ENCODE measurements around the gene FLT3.
"Not testable (repeated sequence)": the region's sequence is repeated elsewhere in the genome, so short reads cannot be mapped to it uniquely, and the experiment has no call there.

FLT3 gene

GRCh38 chr13:28100150-28101121 is at the start of gene FLT3:
FLT3 (minus strand) TSS chr13:28100576; CDS start chr13:28100510, 66 bp downstream.
- DNase-seq (ENCODE audit: low spot score) (no peak), FAIRE-seq (no peak)

- DNase-seq (ENCODE audit: low spot score) (no peak), FAIRE-seq (no peak)
Observed at GRCh38 chr13:28147495-28147894, 47.1 kb upstream of the FLT3 start.

DNA sequence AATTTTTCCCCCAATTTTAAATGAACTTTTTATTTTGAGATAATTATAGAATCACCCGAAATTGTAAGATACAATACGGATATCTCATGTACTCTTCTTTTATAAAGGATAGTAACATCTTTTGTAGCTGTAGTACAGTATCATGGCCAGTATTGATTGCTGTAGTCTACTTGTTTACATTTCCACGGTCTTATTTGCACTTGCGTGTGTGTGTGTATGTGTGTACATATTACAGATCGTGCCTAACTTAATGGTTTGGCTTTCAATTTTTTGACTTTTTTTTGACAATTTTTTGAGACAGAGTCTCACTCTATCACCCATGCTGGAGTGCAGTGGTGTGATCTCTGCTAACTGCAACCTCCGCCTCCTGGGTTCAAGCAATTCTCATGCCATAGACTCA is 44.7 kb upstream of the FLT3 start:
- FAIRE-seq (no peak), DNase-seq (ENCODE audit: low spot score) (no peak)

- not testable (repeated sequence) for DNase-seq (ENCODE audit: low spot score); FAIRE-seq
Observed at GRCh38 chr13:28141542-28141941, 41.2 kb upstream of the FLT3 start.

DNA sequence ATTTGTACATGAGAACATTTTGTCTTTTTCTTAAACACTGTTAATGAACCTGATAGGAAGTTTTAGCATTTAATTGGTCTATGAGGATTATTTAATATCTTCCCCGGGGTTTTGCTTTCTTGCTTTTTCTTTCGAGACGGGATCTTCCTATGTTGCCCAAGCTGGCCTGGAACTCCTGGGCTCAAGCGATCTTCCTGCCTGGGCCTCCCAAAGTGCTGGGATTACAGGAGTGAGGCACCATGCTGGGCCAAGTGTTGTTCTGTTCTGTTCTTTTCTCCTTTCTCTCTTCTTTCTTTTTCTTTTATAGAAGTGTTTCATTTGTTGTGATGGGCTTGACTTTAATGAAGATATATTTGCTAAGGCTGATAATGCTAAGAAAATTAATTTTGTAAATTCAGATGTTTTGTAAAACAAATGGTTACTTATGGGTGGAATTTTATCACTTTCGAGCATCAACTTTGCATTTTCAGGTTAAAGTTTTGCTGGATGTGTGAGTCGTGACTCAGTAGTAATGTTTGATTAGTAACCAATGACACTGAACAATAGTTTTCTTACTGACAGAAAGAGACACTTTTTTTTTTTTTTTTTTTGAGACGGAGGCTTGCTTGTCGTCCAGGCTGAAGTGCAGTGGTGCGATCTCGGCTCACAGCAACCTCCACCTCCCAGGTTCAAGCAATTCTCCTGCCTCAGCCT is 40.2 kb upstream of the FLT3 start:
- FAIRE-seq (peak; percentile 50), DNase-seq (ENCODE audit: low spot score) (peak; percentile 42)

DNA sequence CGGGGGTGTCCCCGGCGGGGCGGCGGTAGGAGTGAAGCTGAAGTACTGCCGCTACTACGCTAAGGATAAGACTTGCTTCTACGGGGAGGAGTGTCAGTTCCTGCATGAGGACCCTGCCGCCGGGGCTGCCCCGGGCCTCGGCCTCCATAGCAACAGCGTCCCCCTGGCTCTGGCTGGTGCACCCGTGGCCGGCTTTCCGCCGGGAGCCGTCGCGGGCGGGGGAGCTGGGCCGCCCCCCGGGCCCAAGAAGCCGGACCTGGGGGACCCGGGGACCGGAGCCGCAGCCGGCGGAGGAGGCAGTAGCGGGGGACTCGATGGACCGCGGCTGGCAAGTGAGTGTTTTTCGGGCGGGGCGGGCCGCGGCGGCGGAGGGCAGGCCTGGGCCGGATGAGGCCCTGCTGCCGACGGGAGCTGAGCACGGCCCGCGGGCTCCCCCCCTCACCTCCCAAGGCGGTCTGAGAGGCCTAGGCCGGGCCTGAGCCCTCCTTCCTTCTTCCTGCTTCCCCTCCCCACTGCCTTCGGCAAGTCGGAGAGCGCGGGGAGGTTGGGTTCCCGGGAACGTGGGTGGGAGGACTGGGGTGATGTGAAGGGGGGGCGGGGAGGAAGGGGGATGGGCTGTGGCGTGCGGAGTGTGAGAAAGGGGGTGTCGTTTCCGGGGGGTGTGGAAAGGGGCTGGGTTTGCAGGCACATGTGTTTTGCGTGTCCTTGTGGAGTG is 38.5 kb upstream of the FLT3 start:
- FAIRE-seq (no peak), DNase-seq (ENCODE audit: low spot score) (peak; percentile 66)

DNA sequence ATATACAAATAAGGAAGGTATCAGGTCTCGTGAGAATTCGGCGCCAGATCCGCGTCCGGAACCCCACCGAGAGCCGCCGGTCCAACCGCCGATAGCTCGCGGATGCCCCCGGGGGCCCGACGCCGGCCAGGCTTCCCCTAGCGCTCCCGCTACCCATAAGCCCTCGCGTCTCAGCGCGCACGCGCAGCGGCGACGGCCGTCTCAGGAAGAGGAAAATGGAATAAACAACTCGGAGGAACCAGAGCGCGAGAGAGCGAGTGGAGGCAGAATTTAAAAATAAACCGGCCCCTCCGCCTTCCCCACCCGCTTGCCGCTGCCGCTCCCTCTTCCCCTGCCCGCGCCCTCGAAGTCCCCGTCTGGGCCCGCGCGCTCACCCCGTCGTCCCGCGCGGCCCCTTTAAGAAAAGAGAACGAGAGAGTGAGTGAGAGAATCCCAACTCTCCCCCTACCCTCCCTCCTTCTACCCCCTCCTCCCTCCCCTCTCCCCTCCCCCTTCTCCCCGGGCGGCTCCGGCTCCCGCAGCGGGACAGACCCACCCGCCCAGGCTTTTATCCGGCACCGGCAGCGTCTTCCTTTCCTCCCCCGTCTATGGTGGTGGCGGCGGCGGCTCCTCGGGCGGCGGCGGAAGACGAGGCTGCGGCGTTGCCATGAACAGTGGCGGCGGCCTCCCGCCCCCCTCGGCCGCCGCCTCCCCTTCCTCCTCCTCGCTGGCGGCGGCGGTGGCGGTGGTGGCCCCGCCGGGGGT is 37.8 kb upstream of the FLT3 start, which contains the start of gene PAN3:
TSS of gene PAN3 (plus strand) at position 534 of the 744 bp plus-strand sequence. CDS start at position 647, 113 bp downstream.
- FAIRE-seq (no peak), DNase-seq (ENCODE audit: low spot score) (peak; percentile 61)

DNA sequence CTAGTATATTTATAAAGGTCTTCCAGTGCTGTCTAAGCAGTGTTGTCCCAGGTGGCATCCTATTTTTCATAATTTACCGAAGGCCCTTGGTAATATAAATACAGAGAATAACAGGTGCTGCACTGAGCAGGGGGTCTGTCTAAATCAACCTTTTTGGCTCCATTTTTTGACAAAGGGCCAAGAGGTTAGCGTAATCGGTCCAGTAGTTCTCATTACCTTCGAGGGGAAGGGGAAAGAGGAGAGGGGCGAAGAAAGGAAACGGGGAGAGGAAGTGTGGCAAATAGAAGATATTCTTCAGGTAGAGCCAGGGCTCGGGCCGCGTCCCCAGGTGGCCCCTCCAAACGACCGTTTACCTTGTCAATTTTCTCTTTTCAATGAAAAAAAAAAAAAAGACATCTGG is 37.2 kb upstream of the FLT3 start:
- FAIRE-seq, result no peak
- no peak for DNase-seq (ENCODE audit: low spot score)

GRCh38 chr13:28136916-28137315 is 36.5 kb upstream of the FLT3 start:
- no peak for DNase-seq (ENCODE audit: low spot score)
- FAIRE-seq, result no peak

DNA sequence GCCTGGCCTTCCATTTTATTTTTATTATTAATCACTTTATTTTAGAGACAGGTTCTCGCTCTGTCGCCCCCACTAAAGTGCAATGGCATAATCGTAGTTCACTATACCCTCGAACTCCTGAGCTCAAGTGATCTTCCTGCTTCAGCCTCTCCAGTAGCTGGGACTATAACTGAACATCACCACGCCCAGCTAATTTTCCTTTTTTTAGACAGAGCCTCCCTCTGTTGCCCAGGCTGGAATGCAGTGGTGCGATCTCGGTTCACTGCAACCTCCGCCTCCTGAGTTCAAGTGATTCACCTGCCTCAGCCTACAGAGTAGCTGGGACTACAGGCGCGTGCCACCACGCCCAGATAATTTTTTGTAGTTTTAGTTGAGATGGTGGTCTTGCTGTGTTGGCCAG is 31.3 kb upstream of the FLT3 start:
- DNase-seq (ENCODE audit: low spot score) (no peak), FAIRE-seq (no peak)

DNA sequence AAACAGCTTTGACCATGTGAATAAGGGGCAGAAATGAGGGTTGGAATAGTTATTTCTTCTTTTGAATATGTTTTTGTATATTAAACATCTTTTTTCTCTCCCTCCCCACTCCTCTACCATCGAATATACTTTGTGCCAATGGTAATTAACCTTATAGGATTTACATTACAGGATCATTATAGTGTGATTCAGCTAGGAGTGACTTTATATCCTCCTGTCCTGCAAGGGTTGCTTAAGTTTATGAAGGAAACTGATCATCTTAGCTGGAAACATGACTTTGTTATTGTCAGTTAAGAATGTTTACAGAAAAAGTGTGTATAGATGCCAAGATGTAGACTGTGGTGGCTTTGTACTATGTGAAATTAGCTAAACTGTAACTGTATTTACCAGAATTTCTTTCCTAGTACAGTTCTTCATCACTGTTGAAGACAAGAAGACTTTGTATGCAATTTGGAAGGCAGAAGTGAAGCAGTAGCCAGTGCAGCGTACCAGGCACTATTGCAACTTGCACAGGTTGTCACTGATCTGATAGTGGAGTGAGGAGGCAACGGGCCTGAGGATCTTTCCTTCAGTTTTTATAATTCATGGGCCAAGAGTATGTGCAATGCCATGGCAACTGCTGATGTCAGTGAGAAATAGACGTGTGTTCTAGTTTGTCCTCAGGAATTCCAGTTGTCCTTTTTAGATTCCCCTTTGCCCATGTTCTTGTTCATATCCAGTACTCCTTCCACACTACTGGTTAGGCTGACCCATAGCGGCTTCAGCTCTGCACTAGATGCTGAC is 29.7 kb upstream of the FLT3 start:
- FAIRE-seq, result no peak
- DNase-seq (ENCODE audit: low spot score), result no peak

DNA sequence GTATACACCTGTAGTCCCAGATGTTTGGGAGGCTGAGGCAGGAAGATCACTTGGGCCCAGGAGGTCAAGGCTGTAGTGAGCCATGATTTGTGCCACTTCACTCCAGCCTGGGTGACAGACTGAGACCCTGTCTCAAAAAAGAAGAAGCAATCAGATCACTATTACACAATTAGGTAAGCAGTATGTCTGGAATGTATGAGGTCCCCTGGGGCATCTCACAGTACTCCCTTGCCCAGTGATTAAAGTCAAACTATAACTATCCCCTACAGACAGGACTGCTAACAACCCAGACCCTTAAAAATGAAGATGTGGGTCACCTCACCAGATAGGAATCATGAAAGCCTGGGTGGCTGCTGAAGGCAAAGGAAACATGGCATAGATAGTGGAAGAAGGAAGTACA is 28.6 kb upstream of the FLT3 start:
- no peak for DNase-seq (ENCODE audit: low spot score)
- no peak for FAIRE-seq

DNA sequence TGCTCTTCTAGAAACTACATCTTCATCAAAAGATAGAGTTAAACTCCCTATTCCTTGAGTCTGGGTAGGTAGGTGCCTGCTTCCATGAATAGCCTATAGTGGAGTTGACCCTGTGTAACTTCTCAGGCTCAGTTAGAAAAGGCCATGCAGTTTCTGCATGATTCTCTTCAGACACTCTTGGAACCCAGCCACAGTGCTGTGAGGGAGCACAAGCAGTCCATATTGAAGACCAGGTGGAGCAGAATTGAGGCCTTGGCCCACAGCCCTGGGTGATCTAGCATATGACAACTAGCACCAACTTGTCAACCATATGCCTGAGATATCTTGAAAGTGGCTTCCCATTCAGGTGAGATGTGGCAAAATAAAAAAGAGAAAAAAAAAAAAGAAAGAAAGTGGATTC is 27.7 kb upstream of the FLT3 start:
- no peak for FAIRE-seq

GRCh38 chr13:28121224-28121623 is 20.8 kb upstream of the FLT3 start:
- no peak for DNase-seq (ENCODE audit: low spot score)
- FAIRE-seq, result no peak

More for the DNA sequence above, 27.7 kb upstream of the FLT3 start:
- DNase-seq (ENCODE audit: low spot score), result no peak

- no peak for FAIRE-seq
- DNase-seq (ENCODE audit: low spot score), result no peak
Observed at GRCh38 chr13:28120317-28120716, 19.9 kb upstream of the FLT3 start.

- FAIRE-seq, result no peak
- DNase-seq (ENCODE audit: low spot score), result no peak
Observed at GRCh38 chr13:28117689-28118377, 17.5 kb upstream of the FLT3 start.

GRCh38 chr13:28116736-28117135 is 16.4 kb upstream of the FLT3 start:
- no peak for FAIRE-seq

GRCh38 chr13:28110414-28110813 is 10.0 kb upstream of the FLT3 start:
- no peak for FAIRE-seq
- DNase-seq (ENCODE audit: low spot score), result peak; percentile 18

More at GRCh38 chr13:28116736-28117135, 16.4 kb upstream of the FLT3 start:
- no peak for DNase-seq (ENCODE audit: low spot score)

- DNase-seq (ENCODE audit: low spot score) (no peak), FAIRE-seq (no peak)
Observed at GRCh38 chr13:28106976-28107375, 6.6 kb upstream of the FLT3 start.

Data from RCC 7860 (cell line).